ENCODE measurements around the gene BORCS6. TPM values are rescaled to one million over a fixed set of nuclear protein-coding genes. Genes with fewer than 3 reads are reported as not detected.

The BORCS6 gene
- total and polyA plus RNA-seq, 4 donors = 4.1 to 6.8 (median 5.7) TPM

DNA sequence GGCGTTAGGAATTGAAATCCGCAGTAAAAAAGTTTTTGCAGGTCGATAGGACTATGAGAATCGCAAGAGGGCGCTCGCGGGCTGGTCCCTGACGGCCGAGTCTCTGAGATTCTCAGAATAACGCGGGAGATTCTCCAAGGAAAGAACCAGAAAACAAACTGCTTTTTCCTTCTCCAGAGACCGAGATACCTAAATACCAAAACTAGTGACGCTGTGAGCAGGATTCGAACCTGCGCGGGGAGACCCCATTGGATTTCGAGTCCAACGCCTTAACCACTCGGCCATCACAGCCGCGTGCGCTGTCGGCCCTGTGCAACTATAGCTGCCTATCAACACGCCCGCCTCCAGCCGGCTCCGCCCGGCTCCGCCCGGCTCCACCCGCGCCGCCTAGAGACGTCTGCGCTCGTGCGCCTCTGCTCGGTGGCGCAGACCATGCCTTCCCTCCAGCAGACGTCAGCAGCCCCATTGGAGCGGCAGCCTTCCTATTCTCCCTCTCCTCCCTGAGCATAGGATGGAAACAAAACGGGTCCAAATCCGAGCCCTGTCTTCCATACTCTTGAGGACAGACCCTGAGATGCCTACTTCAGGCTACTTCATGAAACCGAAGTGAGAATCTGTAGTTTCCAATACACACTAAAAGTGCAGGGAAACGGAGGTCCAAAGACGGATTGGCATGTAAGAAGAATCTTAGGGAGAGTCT is 51.2 kb downstream of the BORCS6 start:
- Histone ChIP-seq H3K4me3 (ENCODE audit: low read depth in 1 of 3, low read length in 3 of 3) (no peak overlapping the region), H3K9ac (ENCODE audit: low read depth in 1 of 2, low read length in 2 of 2) (peak overlapping the region in 1 of 2 donors; percentile 55), H3K36me3 (ENCODE audit: control insufficient read depth in 4 of 4, insufficient read depth in 3 of 4, low read depth in 1 of 4, low read length in 3 of 4) (peaks cover 14 to 38% (median 37%) of the 10 kb centered on the region in 4 donors), H3K9me3 (ENCODE audit: control insufficient read depth in 4 of 4, low read length in 3 of 4) (no peaks in the 10 kb centered on the region), H3K27me3 (ENCODE audit: control insufficient read depth in 4 of 4, insufficient read depth in 4 of 4, low read length in 3 of 4) (no peaks in the 10 kb centered on the region), H3K27ac (ENCODE audit: low read depth in 1 of 2, low read length in 2 of 2) (peak overlapping the region; percentile 66 to 68), H3K4me1 (ENCODE audit: control insufficient read depth in 4 of 4, insufficient read depth in 4 of 4, low read length in 3 of 4) (peaks cover 0 to 9% (median 0%) of the 10 kb centered on the region in 4 donors)
- peak; percentile 67 for TF ChIP-seq YY1 (IDR thresholded peaks at IDR 0.05)
- TF ChIP-seq, protein P1, sequence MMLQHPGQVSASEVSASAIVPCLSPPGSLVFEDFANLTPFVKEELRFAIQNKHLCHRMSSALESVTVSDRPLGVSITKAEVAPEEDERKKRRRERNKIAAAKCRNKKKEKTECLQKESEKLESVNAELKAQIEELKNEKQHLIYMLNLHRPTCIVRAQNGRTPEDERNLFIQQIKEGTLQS (IDR thresholded peaks at IDR 0.05) = peak; percentile 78
- peak; percentile 59 to 74 for TF ChIP-seq JUND (IDR thresholded peaks at IDR 0.05)
- TF ChIP-seq, protein P2, sequence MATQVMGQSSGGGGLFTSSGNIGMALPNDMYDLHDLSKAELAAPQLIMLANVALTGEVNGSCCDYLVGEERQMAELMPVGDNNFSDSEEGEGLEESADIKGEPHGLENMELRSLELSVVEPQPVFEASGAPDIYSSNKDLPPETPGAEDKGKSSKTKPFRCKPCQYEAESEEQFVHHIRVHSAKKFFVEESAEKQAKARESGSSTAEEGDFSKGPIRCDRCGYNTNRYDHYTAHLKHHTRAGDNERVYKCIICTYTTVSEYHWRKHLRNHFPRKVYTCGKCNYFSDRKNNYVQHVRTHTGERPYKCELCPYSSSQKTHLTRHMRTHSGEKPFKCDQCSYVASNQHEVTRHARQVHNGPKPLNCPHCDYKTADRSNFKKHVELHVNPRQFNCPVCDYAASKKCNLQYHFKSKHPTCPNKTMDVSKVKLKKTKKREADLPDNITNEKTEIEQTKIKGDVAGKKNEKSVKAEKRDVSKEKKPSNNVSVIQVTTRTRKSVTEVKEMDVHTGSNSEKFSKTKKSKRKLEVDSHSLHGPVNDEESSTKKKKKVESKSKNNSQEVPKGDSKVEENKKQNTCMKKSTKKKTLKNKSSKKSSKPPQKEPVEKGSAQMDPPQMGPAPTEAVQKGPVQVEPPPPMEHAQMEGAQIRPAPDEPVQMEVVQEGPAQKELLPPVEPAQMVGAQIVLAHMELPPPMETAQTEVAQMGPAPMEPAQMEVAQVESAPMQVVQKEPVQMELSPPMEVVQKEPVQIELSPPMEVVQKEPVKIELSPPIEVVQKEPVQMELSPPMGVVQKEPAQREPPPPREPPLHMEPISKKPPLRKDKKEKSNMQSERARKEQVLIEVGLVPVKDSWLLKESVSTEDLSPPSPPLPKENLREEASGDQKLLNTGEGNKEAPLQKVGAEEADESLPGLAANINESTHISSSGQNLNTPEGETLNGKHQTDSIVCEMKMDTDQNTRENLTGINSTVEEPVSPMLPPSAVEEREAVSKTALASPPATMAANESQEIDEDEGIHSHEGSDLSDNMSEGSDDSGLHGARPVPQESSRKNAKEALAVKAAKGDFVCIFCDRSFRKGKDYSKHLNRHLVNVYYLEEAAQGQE (IDR thresholded peaks at IDR 0.05) = peak; percentile 47
- TF ChIP-seq EGR1 (IDR thresholded peaks at IDR 0.05; ENCODE audit: low read depth in 2 of 2) = no peak
- peak; percentile 17 to 49 for TF ChIP-seq RXRA (IDR thresholded peaks at IDR 0.05)
- TF ChIP-seq NR2F2 (IDR thresholded peaks at IDR 0.05) = peak; percentile 43
- no peak for TF ChIP-seq FOXA2 (IDR thresholded peaks at IDR 0.05)
- TF ChIP-seq RAD21 (IDR thresholded peaks at IDR 0.05) = peak; percentile 76 to 87
- TF ChIP-seq SP1 (IDR thresholded peaks at IDR 0.05) = peak; percentile 35
- no peak for TF ChIP-seq HNF4G (IDR thresholded peaks at IDR 0.05)
- TF ChIP-seq TAF1 (conservative IDR thresholded peaks at IDR 0.05) = no peak
- peak; percentile 17 to 43 for TF ChIP-seq HNF4A (conservative IDR thresholded peaks at IDR 0.05)
- TF ChIP-seq, protein P3, sequence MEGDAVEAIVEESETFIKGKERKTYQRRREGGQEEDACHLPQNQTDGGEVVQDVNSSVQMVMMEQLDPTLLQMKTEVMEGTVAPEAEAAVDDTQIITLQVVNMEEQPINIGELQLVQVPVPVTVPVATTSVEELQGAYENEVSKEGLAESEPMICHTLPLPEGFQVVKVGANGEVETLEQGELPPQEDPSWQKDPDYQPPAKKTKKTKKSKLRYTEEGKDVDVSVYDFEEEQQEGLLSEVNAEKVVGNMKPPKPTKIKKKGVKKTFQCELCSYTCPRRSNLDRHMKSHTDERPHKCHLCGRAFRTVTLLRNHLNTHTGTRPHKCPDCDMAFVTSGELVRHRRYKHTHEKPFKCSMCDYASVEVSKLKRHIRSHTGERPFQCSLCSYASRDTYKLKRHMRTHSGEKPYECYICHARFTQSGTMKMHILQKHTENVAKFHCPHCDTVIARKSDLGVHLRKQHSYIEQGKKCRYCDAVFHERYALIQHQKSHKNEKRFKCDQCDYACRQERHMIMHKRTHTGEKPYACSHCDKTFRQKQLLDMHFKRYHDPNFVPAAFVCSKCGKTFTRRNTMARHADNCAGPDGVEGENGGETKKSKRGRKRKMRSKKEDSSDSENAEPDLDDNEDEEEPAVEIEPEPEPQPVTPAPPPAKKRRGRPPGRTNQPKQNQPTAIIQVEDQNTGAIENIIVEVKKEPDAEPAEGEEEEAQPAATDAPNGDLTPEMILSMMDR (IDR thresholded peaks at IDR 0.05; ENCODE audit: low read depth, low read length, missing input control) = peak; percentile 90
- peak; percentile 51 for TF ChIP-seq FOXA1 (IDR thresholded peaks at IDR 0.05)
- TF ChIP-seq, protein P4, sequence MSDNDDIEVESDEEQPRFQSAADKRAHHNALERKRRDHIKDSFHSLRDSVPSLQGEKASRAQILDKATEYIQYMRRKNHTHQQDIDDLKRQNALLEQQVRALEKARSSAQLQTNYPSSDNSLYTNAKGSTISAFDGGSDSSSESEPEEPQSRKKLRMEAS (IDR thresholded peaks at IDR 0.05) = peak; percentile 74
- TF ChIP-seq, protein P5, sequence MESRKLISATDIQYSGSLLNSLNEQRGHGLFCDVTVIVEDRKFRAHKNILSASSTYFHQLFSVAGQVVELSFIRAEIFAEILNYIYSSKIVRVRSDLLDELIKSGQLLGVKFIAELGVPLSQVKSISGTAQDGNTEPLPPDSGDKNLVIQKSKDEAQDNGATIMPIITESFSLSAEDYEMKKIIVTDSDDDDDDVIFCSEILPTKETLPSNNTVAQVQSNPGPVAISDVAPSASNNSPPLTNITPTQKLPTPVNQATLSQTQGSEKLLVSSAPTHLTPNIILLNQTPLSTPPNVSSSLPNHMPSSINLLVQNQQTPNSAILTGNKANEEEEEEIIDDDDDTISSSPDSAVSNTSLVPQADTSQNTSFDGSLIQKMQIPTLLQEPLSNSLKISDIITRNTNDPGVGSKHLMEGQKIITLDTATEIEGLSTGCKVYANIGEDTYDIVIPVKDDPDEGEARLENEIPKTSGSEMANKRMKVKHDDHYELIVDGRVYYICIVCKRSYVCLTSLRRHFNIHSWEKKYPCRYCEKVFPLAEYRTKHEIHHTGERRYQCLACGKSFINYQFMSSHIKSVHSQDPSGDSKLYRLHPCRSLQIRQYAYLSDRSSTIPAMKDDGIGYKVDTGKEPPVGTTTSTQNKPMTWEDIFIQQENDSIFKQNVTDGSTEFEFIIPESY (IDR thresholded peaks at IDR 0.05) = peak; percentile 97
- peak in 1 of 2 donors; percentile 23 for TF ChIP-seq GABPA (IDR thresholded peaks at IDR 0.05 in 1 of 2, conservative IDR thresholded peaks at IDR 0.05 in 1 of 2)
- peak; percentile 98 for DNase-seq (ENCODE audit: low spot score)
- WGBS = 13% methylated on average over 46 of the region's 46 CpGs

Measured in liver (tissue), 9 donors.